ENCODE measurements around the gene MYBPC2.

MYBPC2 gene

GRCh38 chr19:50482916-50483315 is 50.2 kb downstream of the MYBPC2 start:
- no peak for DNase-seq

GRCh38 chr19:50485284-50485955 is 52.7 kb downstream of the MYBPC2 start:
- DNase-seq, result no peak

GRCh38 chr19:50486823-50487515 is 54.3 kb downstream of the MYBPC2 start:
- peak in 5 of 6 experiments; percentile 5 to 37 (median 22) for DNase-seq

- DNase-seq, result no peak
Measured at GRCh38 chr19:50488389-50489194, 55.9 kb downstream of the MYBPC2 start.

GRCh38 chr19:50489461-50490011 is 56.8 kb downstream of the MYBPC2 start:
- DNase-seq, result no peak

GRCh38 chr19:50490411-50490811 is 57.7 kb downstream of the MYBPC2 start:
- no peak for DNase-seq

GRCh38 chr19:50490991-50491472 is 58.3 kb downstream of the MYBPC2 start:
- DNase-seq, result no peak

GRCh38 chr19:50492303-50493052 is 59.8 kb downstream of the MYBPC2 start:
- no peak for DNase-seq

GRCh38 chr19:50493171-50493570 is 60.5 kb downstream of the MYBPC2 start:
- no peak for DNase-seq

- no peak for DNase-seq
Measured at GRCh38 chr19:50494186-50495019, 61.7 kb downstream of the MYBPC2 start.

GRCh38 chr19:50495020-50495531 is 62.4 kb downstream of the MYBPC2 start:
- no peak for DNase-seq

GRCh38 chr19:50496189-50497021 is 63.7 kb downstream of the MYBPC2 start:
- no peak for DNase-seq

- no peak for DNase-seq
Measured at GRCh38 chr19:50497022-50497405, 64.3 kb downstream of the MYBPC2 start.

- DNase-seq, result no peak
Measured at GRCh38 chr19:50498219-50499056, 65.7 kb downstream of the MYBPC2 start.

- no peak for DNase-seq
Measured at GRCh38 chr19:50500060-50500752, 67.5 kb downstream of the MYBPC2 start.

GRCh38 chr19:50500753-50501151 is 68.1 kb downstream of the MYBPC2 start:
- no peak for DNase-seq

GRCh38 chr19:50501186-50501567 is 68.5 kb downstream of the MYBPC2 start:
- DNase-seq, result no peak

GRCh38 chr19:50501568-50502475 is 69.1 kb downstream of the MYBPC2 start:
- DNase-seq, result no peak

Measured in stimulated activated naive CD4-positive, alpha-beta T cell (primary cell).